ENCODE results near the gene SLC29A1.

Gene SLC29A1

DNA sequence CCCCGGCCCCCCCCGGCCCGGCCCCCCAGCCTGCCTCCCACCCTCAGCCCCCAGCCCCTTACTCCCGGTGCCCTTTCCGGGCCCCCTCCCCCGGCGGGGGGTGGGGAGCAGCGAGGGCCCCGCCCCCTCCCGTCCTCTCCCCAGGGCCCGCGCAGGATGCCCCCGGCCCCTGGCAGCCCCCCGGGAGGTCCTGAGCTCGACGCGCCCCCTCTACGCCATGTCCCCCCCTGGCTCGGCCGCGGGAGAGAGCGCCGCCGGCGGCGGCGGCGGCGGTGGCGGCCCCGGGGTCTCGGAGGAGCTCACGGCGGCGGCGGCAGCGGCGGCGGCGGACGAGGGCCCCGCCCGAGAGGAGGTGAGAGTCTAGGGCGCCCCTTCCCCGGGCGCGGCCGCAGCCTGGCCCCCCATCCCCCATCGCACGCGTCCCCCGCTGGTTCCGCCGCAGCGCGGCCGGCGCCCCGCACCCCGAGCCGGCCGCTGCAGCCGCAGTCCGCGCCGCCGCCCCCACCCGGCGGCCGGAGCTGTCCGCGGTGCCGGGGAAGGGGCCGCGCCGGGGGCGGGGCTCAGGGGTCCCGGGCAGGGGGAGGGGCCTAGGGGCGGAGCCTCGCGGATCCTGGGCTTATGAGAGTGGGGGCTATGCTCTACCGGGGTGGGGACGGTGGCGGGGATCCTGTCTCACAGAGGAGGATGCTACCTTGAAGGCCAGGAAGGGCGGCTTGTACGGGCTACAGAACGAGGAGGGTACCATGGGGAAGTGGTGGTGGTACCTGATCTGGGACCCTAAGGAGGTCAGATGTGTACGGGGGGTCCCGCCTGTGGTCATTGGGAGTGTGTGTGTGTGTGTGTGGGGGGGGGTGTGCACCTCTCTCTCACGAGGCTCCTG is 47.4 kb downstream of the SLC29A1 start:
- DNase-seq = peak; percentile 81

- DNase-seq = no peak
Measured at GRCh38 chr6:44271406-44271723, 48.0 kb downstream of the SLC29A1 start.

GRCh38 chr6:44271914-44272313 is 48.5 kb downstream of the SLC29A1 start:
- DNase-seq = no peak

GRCh38 chr6:44272529-44272928 is 49.1 kb downstream of the SLC29A1 start:
- no peak for DNase-seq

GRCh38 chr6:44272999-44273566 is 49.7 kb downstream of the SLC29A1 start:
- DNase-seq = no peak

GRCh38 chr6:44273617-44274016 is 50.2 kb downstream of the SLC29A1 start:
- DNase-seq = no peak

- DNase-seq = no peak
Measured at GRCh38 chr6:44275271-44275748, 51.9 kb downstream of the SLC29A1 start.

DNA sequence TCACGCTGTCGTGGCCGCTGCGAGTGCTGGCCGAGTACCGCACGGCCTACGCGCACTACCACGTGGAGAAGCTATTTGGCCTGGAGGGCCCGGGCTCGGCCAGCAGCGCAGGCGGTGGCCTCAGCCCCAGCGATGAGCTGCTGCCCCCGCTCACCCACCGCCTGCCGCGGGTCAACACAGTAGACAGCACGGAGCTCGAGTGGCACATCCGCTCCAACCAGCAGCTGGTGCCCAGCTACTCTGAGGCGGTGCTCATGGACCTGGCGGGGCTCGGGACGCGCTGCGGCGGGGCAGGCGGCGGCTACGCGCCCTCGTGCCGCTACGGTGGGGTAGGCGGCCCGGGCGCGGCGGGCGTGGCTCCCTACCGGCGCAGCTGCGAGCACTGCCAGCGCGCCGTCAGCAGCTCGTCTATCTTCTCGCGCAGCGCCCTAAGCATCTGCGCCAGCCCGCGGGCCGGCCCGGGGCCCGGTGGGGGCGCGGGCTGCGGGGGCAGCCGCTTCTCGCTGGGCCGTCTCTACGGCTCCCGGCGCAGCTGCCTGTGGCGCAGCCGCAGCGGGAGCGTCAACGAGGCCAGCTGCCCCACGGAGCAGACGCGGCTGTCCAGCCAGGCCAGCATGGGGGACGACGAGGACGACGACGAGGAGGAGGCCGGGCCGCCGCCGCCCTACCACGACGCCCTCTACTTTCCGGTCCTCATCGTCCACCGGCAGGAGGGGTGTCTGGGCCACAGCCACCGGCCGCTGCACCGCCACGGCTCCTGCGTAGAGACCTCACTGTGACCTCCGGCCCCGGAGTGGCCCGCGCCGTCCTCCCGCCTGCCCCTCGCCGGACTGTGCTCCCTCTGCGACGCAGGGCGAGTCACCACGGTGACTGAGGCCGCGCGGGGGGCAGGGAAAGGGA is 52.6 kb downstream of the SLC29A1 start:
- peak; percentile 71 for DNase-seq

DNA sequence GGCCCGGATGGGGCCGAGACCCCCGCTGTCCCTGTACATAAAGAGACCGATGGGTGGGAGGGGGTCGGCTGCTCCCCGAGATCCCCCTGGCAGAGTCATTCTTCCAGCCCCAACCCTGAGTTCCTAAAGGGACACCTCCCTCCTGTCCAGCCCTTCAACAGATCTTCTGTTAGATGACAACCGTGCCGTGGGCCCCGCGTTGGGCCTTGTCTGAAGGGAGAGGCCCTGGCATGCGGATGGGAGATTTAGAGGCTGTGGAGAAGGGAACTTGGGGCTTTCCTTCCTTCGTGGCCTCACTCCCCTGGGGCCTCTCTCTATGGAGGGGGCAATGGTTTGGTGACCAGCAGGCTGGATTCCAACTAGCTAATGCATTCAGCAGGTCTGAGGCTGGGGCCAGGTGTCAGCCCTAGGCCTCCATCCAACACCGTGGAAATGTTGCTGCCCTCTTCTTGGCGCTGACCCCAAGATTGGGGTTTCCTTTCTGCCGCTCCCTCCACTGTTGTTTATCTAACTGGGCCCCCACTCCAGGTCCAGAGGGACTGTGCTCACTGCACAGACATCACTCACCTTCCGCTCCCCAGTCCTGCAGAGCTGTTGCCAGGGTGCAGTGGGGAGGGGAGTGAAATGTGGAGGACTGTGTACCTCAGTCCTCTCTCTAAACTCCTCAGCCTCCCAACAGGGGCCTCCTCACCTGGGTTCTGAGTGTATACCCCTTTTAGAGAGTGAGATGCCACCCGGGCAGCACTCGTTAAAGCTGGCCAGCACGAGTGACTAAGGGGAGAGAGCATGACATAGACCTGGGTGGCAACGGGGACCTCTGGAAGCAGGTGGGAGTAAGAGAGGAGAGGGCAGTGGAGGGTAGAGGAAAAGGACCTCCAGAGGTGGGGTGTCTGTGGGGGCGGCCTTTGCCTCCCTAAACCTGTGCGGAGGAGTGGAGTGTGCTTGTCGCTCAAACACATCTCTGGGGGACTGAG is 53.6 kb downstream of the SLC29A1 start:
- DNase-seq = peak; percentile 42

- DNase-seq = no peak
Measured at GRCh38 chr6:44277763-44278162, 54.4 kb downstream of the SLC29A1 start.

DNA sequence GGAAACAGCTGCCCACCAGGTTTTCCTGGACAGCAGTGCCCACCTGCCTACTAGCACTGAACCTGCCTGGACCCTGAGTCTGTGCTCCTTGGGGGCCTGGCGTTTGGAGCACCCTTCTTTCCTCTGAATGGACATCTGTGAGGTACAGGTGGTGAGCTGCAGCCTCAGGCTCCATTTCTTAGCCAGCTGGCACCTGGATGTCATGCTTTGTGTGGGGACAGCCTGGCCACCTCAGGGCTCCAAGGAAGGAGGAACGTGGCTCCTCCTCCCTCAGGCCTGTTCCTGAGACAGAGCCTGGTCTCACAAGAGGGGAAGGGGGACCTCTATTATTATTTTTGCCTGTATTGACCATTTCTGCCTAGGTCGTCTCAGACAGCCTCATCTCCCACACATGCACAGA is 54.9 kb downstream of the SLC29A1 start:
- DNase-seq = no peak

DNA sequence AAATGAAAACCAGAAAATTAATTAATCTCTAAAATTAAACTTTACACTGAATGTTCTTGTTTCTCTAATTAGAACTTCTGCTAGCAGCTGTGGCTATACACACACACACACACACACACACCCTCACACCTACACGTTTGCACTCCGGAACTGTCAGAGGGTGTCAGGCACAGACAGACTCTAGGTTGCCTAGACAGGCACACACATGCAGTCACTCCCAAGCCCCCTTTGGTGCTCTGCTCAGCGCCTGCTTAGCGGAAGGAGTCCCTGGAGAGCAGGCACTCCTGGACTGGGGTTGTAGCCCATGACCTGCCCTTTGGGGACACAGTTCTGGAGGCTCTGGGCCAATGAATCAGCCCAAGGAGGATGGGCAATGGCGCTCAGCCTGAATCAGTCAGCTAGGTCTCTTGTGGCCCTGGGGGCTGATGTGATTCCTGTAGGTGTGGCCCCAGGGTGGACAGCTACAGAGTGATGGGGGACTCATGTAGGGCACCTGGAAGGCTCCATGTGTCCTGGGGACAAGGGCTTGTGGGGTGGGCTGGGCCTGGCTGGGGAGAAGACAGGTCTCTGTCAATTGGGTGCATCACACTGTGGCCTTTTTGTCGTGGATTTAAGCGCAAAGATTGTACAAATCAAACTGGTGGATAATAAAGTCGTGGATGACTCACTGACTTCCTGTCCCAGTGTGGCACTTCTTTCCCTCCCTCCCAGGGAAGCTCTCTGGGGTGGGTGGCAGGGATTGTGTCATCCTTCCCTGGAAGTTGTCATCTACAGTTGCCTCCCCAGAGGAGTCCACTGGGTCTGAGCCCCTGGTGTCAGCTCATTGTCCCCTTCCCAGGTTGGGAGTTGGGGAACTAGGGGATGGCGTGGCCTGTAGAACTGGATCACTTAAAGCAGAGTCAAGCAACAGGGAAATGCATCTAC is 55.6 kb downstream of the SLC29A1 start:
- DNase-seq = no peak
